ENCODE data around the gene TMTC2.
"Not testable (repeated sequence)": the region's sequence is repeated elsewhere in the genome, so short reads cannot be mapped to it uniquely, and the experiment has no call there.

Gene TMTC2

GRCh38 chr12:82839796-82840195 is 153.1 kb downstream of the TMTC2 start:
- no peak for DNase-seq (ENCODE audit: low read depth in 2 of 2)

- no peak for DNase-seq (ENCODE audit: low read depth in 2 of 2)
Measured at GRCh38 chr12:82841487-82841904, 154.8 kb downstream of the TMTC2 start.

- DNase-seq (ENCODE audit: low read depth in 2 of 2) = no peak
Measured at GRCh38 chr12:82842480-82842879, 155.8 kb downstream of the TMTC2 start.

- DNase-seq (ENCODE audit: low read depth in 2 of 2) = not testable (repeated sequence)
Measured at GRCh38 chr12:82845076-82845475, 158.4 kb downstream of the TMTC2 start.

- no peak for DNase-seq (ENCODE audit: low read depth in 2 of 2)
Measured at GRCh38 chr12:82848845-82849244, 162.1 kb downstream of the TMTC2 start.

GRCh38 chr12:82852529-82852928 is 165.8 kb downstream of the TMTC2 start:
- no peak for DNase-seq (ENCODE audit: low read depth in 2 of 2)

GRCh38 chr12:82855872-82856271 is 169.2 kb downstream of the TMTC2 start:
- no peak for DNase-seq (ENCODE audit: low read depth in 2 of 2)

GRCh38 chr12:82857276-82857675 is 170.6 kb downstream of the TMTC2 start:
- DNase-seq (ENCODE audit: low read depth in 2 of 2) = no peak

- DNase-seq (ENCODE audit: low read depth in 2 of 2) = no peak
Measured at GRCh38 chr12:82857911-82858533, 171.3 kb downstream of the TMTC2 start.

GRCh38 chr12:82858534-82858917 is 171.8 kb downstream of the TMTC2 start:
- DNase-seq (ENCODE audit: low read depth in 2 of 2) = no peak

GRCh38 chr12:82862069-82862841 is 175.5 kb downstream of the TMTC2 start:
- DNase-seq (ENCODE audit: low read depth in 2 of 2) = no peak

- no peak for DNase-seq (ENCODE audit: low read depth in 2 of 2)
Measured at GRCh38 chr12:82862876-82863649, 176.4 kb downstream of the TMTC2 start.

GRCh38 chr12:82866227-82866775 is 179.6 kb downstream of the TMTC2 start:
- no peak for DNase-seq (ENCODE audit: low read depth in 2 of 2)

GRCh38 chr12:82866946-82867345 is 180.2 kb downstream of the TMTC2 start:
- DNase-seq (ENCODE audit: low read depth in 2 of 2) = no peak

GRCh38 chr12:82867762-82868500 is 181.2 kb downstream of the TMTC2 start:
- no peak for DNase-seq (ENCODE audit: low read depth in 2 of 2)

GRCh38 chr12:82870771-82871377 is 184.2 kb downstream of the TMTC2 start:
- DNase-seq (ENCODE audit: low read depth in 2 of 2) = no peak

- DNase-seq (ENCODE audit: low read depth in 2 of 2) = no peak
Measured at GRCh38 chr12:82872088-82872487, 185.4 kb downstream of the TMTC2 start.

- DNase-seq (ENCODE audit: low read depth in 2 of 2) = no peak
Measured at GRCh38 chr12:82873309-82873708, 186.6 kb downstream of the TMTC2 start.

GRCh38 chr12:82873951-82874350 is 187.2 kb downstream of the TMTC2 start:
- no peak for DNase-seq (ENCODE audit: low read depth in 2 of 2)

GRCh38 chr12:82874945-82875344 is 188.2 kb downstream of the TMTC2 start:
- DNase-seq (ENCODE audit: low read depth in 2 of 2) = no peak

- DNase-seq (ENCODE audit: low read depth in 2 of 2) = no peak
Measured at GRCh38 chr12:82876075-82876474, 189.4 kb downstream of the TMTC2 start.

All from stimulated activated CD4-positive, alpha-beta T cell treated with anti-CD3 and anti-CD28 coated beads, Interleukin-4, amount 100 ng/mL, for 48 hours (primary cell).